ENCODE results near the gene CYTH1. TPM values are rescaled to one million over a fixed set of nuclear protein-coding genes. Genes with fewer than 3 reads are reported as not detected.

CYTH1 gene
- total RNA-seq, 2 experiments from 2014 or later = 88.9 to 89.6 TPM

- Mint-ChIP-seq H3K36me3 (peaks cover 4% of the 10 kb centered on the region), H3K27ac (no peak overlapping the region), H3K9me3 (no peaks in the 10 kb centered on the region), H3K4me3 (no peak overlapping the region), H3K4me1 (peaks cover 12% of the 10 kb centered on the region), H3K27me3 (no peaks in the 10 kb centered on the region)
- no peak for DNase-seq
These were observed 111.0 kb downstream of the CYTH1 start for GRCh38 chr17:78670850-78671725.

GRCh38 chr17:78669975-78670518 is 112.0 kb downstream of the CYTH1 start:
- Mint-ChIP-seq H3K36me3 (peaks cover 4% of the 10 kb centered on the region), H3K27me3 (no peaks in the 10 kb centered on the region), H3K9me3 (no peaks in the 10 kb centered on the region), H3K27ac (peak overlapping the region; percentile 14), H3K4me3 (no peak overlapping the region), H3K4me1 (peaks cover 21% of the 10 kb centered on the region)
- DNase-seq = no peak

- Mint-ChIP-seq H3K27me3 (no peaks in the 10 kb centered on the region), H3K9me3 (no peaks in the 10 kb centered on the region), H3K4me3 (no peak overlapping the region), H3K4me1 (peaks cover 21% of the 10 kb centered on the region), H3K27ac (peak overlapping the region; percentile 14), H3K36me3 (peaks cover 4% of the 10 kb centered on the region)
- DNase-seq = no peak
These were observed 112.7 kb downstream of the CYTH1 start for GRCh38 chr17:78669256-78669974.

GRCh38 chr17:78668847-78669246 is 113.2 kb downstream of the CYTH1 start:
- no peak for DNase-seq
- H3K27ac Mint-ChIP-seq = no peak overlapping the region
- H3K9me3 Mint-ChIP-seq = no peaks in the 10 kb centered on the region
- peaks cover 4% of the 10 kb centered on the region for H3K36me3 Mint-ChIP-seq
- H3K27me3 Mint-ChIP-seq = no peaks in the 10 kb centered on the region
- peaks cover 21% of the 10 kb centered on the region for H3K4me1 Mint-ChIP-seq
- H3K4me3 Mint-ChIP-seq = no peak overlapping the region

- Mint-ChIP-seq H3K27ac (no peak overlapping the region), H3K36me3 (peaks cover 4% of the 10 kb centered on the region), H3K27me3 (no peaks in the 10 kb centered on the region), H3K9me3 (no peaks in the 10 kb centered on the region), H3K4me1 (peaks cover 21% of the 10 kb centered on the region), H3K4me3 (no peak overlapping the region)
- DNase-seq = no peak
These were observed 114.1 kb downstream of the CYTH1 start for GRCh38 chr17:78667741-78668640.

GRCh38 chr17:78667091-78667490 is 115.0 kb downstream of the CYTH1 start:
- DNase-seq = no peak
- no peak overlapping the region for H3K4me3 Mint-ChIP-seq
- no peaks in the 10 kb centered on the region for H3K9me3 Mint-ChIP-seq
- H3K4me1 Mint-ChIP-seq = peaks cover 21% of the 10 kb centered on the region
- no peaks in the 10 kb centered on the region for H3K27me3 Mint-ChIP-seq
- H3K27ac Mint-ChIP-seq = peak overlapping the region; percentile 87
- peaks cover 4% of the 10 kb centered on the region for H3K36me3 Mint-ChIP-seq

GRCh38 chr17:78665952-78666920 is 115.8 kb downstream of the CYTH1 start:
- Mint-ChIP-seq H3K27ac (peak overlapping the region; percentile 87), H3K4me1 (peaks cover 21% of the 10 kb centered on the region), H3K27me3 (no peaks in the 10 kb centered on the region), H3K36me3 (peaks cover 4% of the 10 kb centered on the region), H3K9me3 (no peaks in the 10 kb centered on the region), H3K4me3 (peak overlapping the region; percentile 40)
- DNase-seq = peak; percentile 54

- H3K4me3 Mint-ChIP-seq = peak overlapping the region; percentile 40
- peaks cover 2% of the 10 kb centered on the region for H3K36me3 Mint-ChIP-seq
- peaks cover 21% of the 10 kb centered on the region for H3K4me1 Mint-ChIP-seq
- H3K9me3 Mint-ChIP-seq = no peaks in the 10 kb centered on the region
- no peaks in the 10 kb centered on the region for H3K27me3 Mint-ChIP-seq
- H3K27ac Mint-ChIP-seq = peak overlapping the region; percentile 87
- DNase-seq = peak; percentile 11
These were observed 116.6 kb downstream of the CYTH1 start for GRCh38 chr17:78665387-78665951.

- no peaks in the 10 kb centered on the region for H3K27me3 Mint-ChIP-seq
- no peaks in the 10 kb centered on the region for H3K9me3 Mint-ChIP-seq
- H3K4me3 Mint-ChIP-seq = no peak overlapping the region
- H3K4me1 Mint-ChIP-seq = peaks cover 21% of the 10 kb centered on the region
- peaks cover 2% of the 10 kb centered on the region for H3K36me3 Mint-ChIP-seq
- H3K27ac Mint-ChIP-seq = no peak overlapping the region
- DNase-seq = no peak
These were observed 117.3 kb downstream of the CYTH1 start for GRCh38 chr17:78664476-78665386.

- Mint-ChIP-seq H3K36me3 (peaks cover under 1% of the 10 kb centered on the region), H3K27ac (no peak overlapping the region)
These were observed 120.8 kb downstream of the CYTH1 start for GRCh38 chr17:78661093-78661770.

GRCh38 chr17:78659546-78659945 is 122.5 kb downstream of the CYTH1 start:
- no peak overlapping the region for H3K27ac Mint-ChIP-seq
- no peaks in the 10 kb centered on the region for H3K9me3 Mint-ChIP-seq
- no peaks in the 10 kb centered on the region for H3K36me3 Mint-ChIP-seq
- no peaks in the 10 kb centered on the region for H3K4me1 Mint-ChIP-seq
- H3K4me3 Mint-ChIP-seq = no peak overlapping the region
- no peak for DNase-seq
- no peaks in the 10 kb centered on the region for H3K27me3 Mint-ChIP-seq

More at GRCh38 chr17:78661093-78661770, 120.8 kb downstream of the CYTH1 start:
- H3K9me3 Mint-ChIP-seq = no peaks in the 10 kb centered on the region
- H3K4me3 Mint-ChIP-seq = no peak overlapping the region
- peaks cover 11% of the 10 kb centered on the region for H3K4me1 Mint-ChIP-seq
- DNase-seq = no peak
- H3K27me3 Mint-ChIP-seq = no peaks in the 10 kb centered on the region

- DNase-seq = no peak
- H3K36me3 Mint-ChIP-seq = no peaks in the 10 kb centered on the region
- no peaks in the 10 kb centered on the region for H3K4me1 Mint-ChIP-seq
- no peaks in the 10 kb centered on the region for H3K9me3 Mint-ChIP-seq
- no peak overlapping the region for H3K4me3 Mint-ChIP-seq
- H3K27ac Mint-ChIP-seq = no peak overlapping the region
- H3K27me3 Mint-ChIP-seq = no peaks in the 10 kb centered on the region
These were observed 123.7 kb downstream of the CYTH1 start for GRCh38 chr17:78658281-78658785.
